HG02642 (cell line): ENCODE data around the gene C3.
"Not testable (repeated sequence)": the region's sequence is repeated elsewhere in the genome, so short reads cannot be mapped to it uniquely, and the experiment has no call there.

ENCODE experiments used
- ATAC-seq: cut with Tn5 transposase; IDR thresholded peaks from one replicate; pipeline ENCODE4 v1.9.1; 2021; ENCODE audit warnings: mild to moderate bottlenecking; ENCODE audit not compliant: unreplicated experiment, poor library complexity

Gene C3

DNA sequence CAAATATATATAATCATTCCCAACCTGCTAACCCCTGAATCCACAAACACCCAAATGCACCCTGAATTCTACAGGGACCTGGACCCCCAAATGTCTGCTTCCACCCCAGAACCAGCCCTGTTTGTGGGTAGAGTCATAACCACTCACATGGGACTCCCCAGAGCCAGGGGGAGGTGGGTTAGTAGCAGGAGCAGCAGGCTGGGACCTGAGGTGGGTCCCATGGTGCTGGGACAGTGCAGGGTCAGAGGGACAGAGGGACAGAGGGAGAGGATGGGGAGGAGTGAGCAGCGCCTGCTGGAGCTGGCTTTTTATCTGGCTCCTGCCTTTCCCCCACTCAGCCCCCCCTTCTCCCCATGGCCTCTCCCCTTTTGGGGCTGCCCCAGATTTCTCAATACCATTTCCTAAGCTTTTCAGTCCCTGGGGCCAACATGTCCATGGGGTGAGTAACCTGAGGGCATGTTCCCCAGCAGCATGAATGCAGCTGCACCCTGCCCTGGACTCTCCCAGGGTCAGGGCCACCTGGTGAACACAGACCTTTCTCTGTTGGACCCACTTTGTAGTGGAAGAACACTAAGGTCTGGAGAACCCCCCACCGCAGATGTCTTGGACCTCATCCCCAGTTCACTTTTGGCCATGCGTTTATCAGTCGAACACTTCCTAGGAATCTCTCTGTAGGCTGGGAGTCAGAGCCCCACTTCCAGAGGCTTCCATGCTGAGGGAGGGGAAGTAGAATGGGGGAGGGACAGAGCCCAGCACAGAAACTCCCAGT lies at the start of gene C3:
C3 (minus strand) TSS at position 282 of the 769 bp plus-strand sequence; CDS start at position 221, 61 bp downstream.
- ATAC-seq: no peak

- ATAC-seq: no peak
Measured at GRCh38 chr19:6769006-6769619, 48.7 kb upstream of the C3 start.

DNA sequence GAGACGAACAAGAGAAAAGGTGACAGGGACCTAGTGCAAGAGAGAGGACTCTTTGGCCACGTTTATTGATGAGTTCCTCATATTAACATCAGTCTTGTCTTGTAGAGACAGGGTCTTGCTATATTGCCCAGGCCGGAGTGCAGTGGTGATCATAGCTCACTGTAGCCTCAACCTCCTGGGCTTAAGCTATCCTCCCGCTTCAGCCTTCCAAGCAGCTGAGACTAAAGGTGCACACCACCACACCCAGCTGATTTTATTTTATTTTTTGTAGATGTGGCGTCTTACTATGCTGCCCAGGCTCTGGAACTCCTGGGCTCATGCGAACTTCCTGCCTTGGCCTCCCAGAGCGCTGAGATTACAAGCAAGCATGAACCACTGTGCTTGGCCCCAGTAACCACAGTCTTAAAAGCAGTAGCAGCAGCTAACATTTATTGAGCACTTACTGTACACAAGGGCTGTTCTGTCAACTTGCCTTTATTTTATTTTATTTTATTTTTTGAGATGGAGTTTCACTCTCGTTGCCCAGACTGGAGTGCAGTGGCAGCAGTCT lies 47.9 kb upstream of the C3 start:
- no peak for ATAC-seq

DNA sequence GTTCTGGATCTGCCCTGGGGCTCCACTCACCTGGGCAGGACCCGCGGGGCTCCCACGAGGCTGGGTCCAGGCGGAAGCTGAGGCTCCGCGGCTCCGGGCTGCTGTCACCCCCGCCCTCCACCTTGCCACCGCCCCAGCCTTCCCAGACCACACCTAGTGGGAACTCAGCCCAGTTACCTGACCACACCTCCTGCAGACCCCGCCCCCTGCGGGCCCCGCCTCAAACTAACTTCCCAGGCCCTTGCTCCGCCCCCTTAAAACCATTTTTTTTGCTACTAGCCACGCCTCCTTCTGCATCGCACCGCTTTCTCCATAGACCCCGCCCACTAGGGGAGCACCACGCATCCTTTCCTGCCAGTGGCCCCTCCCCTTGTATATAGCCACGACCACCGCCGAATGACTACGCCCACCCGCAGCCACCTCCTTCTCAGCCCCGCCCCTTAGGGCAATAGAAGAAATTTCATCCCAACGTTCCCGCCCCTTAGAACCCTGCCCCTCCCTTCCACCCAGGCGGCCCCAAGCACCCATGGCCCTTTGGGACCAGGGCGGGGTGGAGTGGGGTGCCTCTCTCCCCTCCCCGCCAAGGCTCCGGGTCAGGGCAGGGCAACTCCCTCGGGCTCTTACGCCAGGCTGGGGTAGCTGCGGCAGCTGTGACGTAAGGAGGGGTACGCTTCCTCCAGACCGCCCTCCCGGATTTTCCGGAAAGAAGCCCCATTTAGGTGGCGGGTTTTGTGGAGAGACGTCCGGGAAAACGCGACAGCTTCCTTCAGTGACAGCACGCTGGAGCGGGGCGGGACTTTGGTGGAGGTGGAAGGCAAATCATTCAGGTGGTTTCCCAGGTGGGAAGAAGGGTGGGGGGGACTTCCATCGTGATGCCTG lies 47.1 kb upstream of the C3 start, which contains the start of gene SH2D3A:
SH2D3A (minus strand) TSS at position 79 of the 879 bp plus-strand sequence. CDS start 3,687 bp downstream, outside the sequence.
- ATAC-seq: peak; percentile 83

- peak; percentile 14 for ATAC-seq
Measured at GRCh38 chr19:6767081-6767356, 46.6 kb upstream of the C3 start.

GRCh38 chr19:6766357-6767080 lies 46.1 kb upstream of the C3 start:
- ATAC-seq: no peak

- no peak for ATAC-seq
Measured at GRCh38 chr19:6765738-6766356, 45.4 kb upstream of the C3 start.

- ATAC-seq: not testable (repeated sequence)
Measured at GRCh38 chr19:6762253-6762797, 41.9 kb upstream of the C3 start.

DNA sequence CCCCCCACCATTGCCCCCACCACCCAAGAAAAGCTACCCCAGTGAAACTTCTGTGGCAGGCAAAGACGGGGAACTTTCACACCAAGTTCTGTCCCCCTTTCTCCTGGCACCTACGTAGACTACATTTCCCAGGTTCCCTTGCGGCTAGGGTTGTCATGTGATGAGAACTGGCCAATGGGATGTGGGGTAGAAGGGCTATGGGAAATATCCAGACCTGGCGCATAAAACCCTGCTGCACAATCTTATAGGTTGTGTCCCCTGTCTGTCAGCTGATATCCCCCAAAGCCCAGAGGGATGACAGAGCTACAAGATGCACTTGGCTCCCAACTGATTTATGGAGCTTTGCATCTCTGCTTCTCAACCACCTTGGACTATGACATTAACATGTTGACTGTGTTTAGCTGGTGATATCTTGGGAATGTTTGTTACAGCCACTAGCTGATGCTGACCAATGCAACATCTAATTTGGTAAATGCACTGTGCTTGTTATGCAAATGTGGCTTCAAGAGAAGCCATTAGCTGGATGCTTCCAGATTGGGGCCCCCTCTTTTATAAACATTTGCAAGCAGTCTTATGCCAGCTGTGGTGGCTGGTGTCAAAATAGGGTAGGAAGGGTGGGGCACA lies 40.7 kb upstream of the C3 start:
- no peak for ATAC-seq

DNA sequence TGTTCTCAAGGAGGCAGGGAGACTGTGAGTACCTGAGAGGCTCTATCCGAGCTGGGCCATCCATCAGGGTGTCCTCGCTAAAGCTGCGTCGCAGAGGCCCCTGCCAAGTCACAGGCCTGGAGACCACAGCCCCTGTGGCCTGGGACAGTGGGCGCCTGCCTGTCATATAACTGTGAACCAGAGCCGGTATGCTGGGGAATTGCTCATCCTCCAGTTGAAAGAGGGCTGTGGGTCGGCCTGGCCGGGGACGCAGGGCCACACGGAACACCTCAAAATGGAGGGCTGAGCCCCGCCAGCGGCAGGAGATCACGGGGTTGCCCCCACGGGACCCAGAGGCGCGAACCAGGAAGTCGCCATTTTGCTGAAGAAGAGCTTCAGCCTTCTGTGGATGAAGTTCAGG lies 40.2 kb upstream of the C3 start:
- ATAC-seq: no peak

DNA sequence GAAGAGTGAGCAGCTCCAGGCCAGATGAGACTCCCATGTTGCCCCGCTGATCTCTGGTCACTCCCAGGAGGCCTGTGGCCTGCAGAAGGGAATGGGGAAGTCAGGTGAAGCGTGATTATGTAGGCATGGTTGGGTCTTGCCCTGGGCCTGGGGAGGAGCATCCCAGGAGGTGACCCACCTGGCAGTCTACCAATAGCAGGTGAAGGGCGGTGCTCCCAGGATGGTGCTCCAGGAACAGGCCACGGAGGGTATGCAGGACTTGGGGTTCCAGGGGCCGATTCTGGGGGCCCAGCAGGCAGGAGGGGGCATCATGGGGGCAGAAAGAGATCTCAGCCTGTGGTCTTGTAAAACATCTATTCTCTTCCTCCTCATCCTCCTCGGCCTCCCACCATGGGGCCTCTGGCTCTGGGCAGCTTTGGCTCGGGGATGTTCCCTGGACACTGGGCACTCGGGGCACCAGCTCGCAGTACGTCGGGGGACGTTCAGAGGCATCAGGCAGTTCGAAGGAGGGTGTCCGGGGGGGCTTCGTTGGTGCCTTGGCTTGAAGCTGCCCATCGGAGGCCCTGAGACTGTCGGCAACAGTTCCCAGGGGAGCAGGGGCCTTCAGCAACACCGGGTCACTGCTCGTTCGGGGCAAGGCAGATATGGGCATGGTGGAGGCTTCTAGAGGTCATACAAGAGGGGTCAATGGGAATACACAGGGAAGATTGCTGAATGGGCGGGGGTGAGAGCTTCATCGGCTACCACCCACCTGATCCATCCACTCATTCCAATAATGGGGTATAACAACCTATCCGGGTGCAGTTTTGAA lies 34.4 kb upstream of the C3 start:
- ATAC-seq: no peak

GRCh38 chr19:6754136-6754535 lies 33.7 kb upstream of the C3 start:
- ATAC-seq: no peak

- ATAC-seq: peak; percentile 83
Measured at GRCh38 chr19:6753178-6754031, 33.0 kb upstream of the C3 start.

DNA sequence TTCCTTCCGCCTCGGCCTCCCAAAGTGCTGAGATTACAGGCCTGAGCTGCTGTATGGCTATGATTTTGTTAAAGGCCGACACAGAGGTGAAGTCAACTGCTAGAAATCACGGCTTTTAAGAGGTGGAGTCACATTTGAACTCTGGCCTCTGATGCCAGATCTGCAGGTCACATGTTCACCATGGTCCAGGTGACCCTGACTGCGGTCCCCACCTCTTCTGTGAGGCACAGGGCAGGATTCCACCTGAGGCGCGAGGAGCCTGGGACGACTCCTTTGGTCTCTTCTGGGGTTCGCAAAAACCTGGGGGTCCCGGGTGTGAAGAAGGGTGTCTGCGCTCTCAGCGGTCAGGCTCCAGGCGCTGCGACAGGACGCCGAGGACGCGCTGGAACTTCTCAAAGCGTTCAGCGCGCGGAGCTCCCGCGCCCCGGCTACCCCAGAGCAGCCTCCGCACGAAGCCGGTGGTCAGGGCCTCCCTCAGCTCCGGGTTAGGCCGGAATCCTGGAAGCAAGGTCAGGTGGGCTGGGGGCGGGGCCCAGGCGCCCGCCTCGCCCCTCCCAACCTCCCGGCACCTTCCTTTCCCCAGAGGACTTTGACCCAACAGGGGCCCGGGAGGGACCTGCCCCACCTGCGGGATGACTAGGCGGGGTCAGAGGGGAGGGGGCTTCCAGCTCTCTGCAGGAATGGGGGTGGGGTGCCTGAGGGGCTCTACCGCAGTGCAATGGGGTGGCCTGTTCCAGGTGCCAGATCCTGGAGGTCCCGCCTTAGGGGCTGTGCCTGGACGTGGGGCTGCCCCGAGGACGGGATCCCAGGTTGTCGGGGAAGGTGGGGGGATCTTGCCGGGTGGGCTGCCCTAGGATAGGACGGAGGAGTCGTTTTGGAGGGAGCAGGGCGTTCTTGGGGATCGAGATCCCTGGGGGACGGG lies 32.1 kb upstream of the C3 start:
- ATAC-seq: no peak

- ATAC-seq: no peak
Measured at GRCh38 chr19:6751189-6751588, 30.7 kb upstream of the C3 start.

DNA sequence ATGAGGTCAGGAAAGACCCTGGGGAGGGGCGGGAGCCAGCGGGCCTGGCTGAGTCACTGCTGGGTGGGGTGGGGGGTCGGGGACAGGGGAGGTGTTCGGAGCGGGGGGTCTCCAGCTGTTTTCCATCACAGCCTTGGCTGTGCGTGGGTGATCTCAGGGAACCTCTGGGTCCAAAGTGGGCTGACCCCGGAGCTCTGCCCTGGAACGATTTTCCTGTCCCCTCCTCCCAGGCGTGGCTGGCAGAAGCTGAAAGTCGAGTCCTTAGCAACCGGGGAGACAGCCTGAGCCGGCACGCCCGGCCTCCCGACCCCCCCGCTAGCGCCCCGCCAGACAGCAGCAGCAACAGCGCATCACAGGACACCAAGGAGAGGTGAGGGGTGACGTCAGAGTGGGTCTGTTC lies 29.6 kb upstream of the C3 start:
- no peak for ATAC-seq
